ENCODE data around the gene ITM2C. TPM values are rescaled to one million over a fixed set of nuclear protein-coding genes. Genes with fewer than 3 reads are reported as not detected.

Gene ITM2C
- total RNA-seq, 5 donors from 2014 or later (not counting 1 experiment from before 2014, with no cell fraction given): 21.9 to 41.2 (median 34.8) TPM

DNA sequence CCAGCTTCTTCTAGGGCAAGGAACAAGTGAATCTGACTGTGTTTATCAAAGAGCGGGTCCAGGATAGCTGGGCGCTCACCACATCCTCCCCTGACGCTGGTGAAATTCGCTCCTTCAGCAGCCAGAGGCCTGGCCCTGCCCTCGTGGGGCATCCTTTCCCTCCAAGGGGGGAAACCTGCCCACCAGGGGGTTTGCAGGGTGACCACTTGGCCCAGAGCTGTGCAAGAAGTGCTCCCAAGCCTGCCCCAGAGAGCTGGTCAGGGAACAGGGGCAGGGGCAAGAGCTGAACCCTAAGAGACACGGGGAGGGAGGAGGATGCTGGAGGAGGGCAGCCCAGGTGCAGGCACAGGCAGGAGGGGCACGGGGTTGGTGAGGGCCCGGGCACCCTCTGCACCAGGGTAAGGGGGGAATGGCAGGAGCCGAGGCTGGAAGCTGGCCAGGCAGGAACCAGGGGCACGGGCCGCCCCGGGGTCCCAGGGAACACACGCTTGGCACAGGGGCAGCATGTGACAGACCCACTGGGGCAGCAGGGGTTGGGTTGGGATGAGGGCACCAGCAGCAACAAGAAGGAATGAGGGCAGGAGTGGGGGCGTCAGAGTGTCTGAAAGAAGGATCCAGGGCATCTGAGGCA, 63.1 kb downstream of the ITM2C start:
- Mint-ChIP-seq H3K4me3 (no peak overlapping the region), H3K36me3 (peaks cover 4% of the 10 kb centered on the region), H3K9me3 (no peaks in the 10 kb centered on the region), H3K27ac (peak overlapping the region in 1 of 2 donors; percentile 76), H3K27me3 (no peaks in the 10 kb centered on the region), H3K4me1 (peaks cover 23 to 53% (median 44%) of the 10 kb centered on the region in 3 donors)
- CTCF ChIA-PET: interaction anchor here in 1 of 2 donors (0.6 kb wide), 1 partner anchor 817 kb away, joined by 3 read pairs; no protein-coding TSS in a partner anchor
- ATAC-seq (replicated peaks in 1 of 4) (no peak), DNase-seq (no peak)
- WGBS (ENCODE audit: insufficient coverage): 76% methylated on average over 13 of the region's 14 CpGs
- peaks cover 0 to 20% of the 10 kb centered on the region in 2 experiments for H3K27me3 ChIP-seq (replicated peaks in 1 of 2; ENCODE audit: control insufficient read depth in 2 of 2, extremely low read depth in 1 of 2, insufficient read depth in 2 of 2, low read length in 1 of 2)
- no peaks in the 10 kb centered on the region for H3K9me3 ChIP-seq
- no peak overlapping the region for H3K4me3 ChIP-seq (ENCODE audit: control insufficient read depth in 1 of 2, extremely low read depth in 1 of 2, low read length in 1 of 2)
- no peaks in the 10 kb centered on the region for H3K36me3 ChIP-seq (ENCODE audit: control insufficient read depth in 2 of 2, extremely low read depth in 1 of 2, insufficient read depth in 1 of 2, low read length in 1 of 2)
- POLR2A ChIA-PET: no interaction called here
- peaks cover 0 to 57% of the 10 kb centered on the region in 2 experiments for H3K4me1 ChIP-seq (ENCODE audit: control insufficient read depth in 1 of 2, extremely low read depth in 1 of 2, insufficient read depth in 2 of 2, low read length in 2 of 2)
- no peak overlapping the region for H3K27ac ChIP-seq (ENCODE audit: low read length)

Other genes with a start within 250 kb of the ITM2C start
- gene CAB39, start 152.1 kb upstream of the ITM2C start, total RNA-seq: 100 to 1,000 TPM in 1 of 5 donors, 10 to 100 TPM in 4; 91.7 to 102 (median 96.7) TPM
- 10 to 100 TPM in 2 of 5 donors, 1 to 10 TPM in 3; 2.7 to 15.5 (median 7.8) TPM for gene GPR55, start 60.3 kb downstream of the ITM2C start, total RNA-seq
- gene SPATA3, start 131.2 kb downstream of the ITM2C start, total RNA-seq: not detected
- under 1 TPM in 2 of 5 donors, not detected in 3; 0.13 to 0.20 TPM for gene C2orf72, start 172.6 kb downstream of the ITM2C start, total RNA-seq
- 10 to 100 TPM; 39.5 to 48.2 (median 46.9) TPM for gene PSMD1, start 191.9 kb downstream of the ITM2C start, total RNA-seq